ENCODE measurements around the gene SUZ12.

DNA sequence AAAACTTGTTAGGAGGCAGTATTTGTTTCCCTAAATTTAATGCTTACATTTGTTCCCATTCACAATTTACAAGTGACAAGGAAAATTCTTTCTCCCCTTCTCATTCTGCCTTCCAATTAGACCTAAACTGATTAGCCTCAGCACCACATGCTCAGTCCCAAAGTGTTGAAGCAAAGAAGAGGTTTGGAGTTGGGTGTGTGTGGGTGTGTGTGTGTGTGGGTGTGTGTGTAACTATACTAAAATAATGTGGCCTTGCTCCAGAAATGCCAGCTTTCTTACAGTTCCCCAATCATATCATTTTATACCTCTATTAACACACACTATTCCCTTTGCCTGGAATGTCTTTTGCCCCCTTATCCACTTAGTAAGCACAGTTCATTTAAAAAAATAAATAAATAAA is 28.4 kb upstream of the SUZ12 start:
- no peak for TF ChIP-seq EZH2 (IDR thresholded peaks at IDR 0.05)
- TF ChIP-seq, protein P1, sequence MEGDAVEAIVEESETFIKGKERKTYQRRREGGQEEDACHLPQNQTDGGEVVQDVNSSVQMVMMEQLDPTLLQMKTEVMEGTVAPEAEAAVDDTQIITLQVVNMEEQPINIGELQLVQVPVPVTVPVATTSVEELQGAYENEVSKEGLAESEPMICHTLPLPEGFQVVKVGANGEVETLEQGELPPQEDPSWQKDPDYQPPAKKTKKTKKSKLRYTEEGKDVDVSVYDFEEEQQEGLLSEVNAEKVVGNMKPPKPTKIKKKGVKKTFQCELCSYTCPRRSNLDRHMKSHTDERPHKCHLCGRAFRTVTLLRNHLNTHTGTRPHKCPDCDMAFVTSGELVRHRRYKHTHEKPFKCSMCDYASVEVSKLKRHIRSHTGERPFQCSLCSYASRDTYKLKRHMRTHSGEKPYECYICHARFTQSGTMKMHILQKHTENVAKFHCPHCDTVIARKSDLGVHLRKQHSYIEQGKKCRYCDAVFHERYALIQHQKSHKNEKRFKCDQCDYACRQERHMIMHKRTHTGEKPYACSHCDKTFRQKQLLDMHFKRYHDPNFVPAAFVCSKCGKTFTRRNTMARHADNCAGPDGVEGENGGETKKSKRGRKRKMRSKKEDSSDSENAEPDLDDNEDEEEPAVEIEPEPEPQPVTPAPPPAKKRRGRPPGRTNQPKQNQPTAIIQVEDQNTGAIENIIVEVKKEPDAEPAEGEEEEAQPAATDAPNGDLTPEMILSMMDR (IDR thresholded peaks at IDR 0.05) = no peak

Data from neural progenitor cell (in vitro differentiated cells).